BLaER1 treated with 17β-estradiol and CSF1 and Interleukin-3, amounts not matched to agents 10 nM and 100 nM (cell line): ENCODE results near the gene AHI1.

Experiments
- H3K27ac ChIP-seq, 11 experiments: shearing (Covaris generic); formaldehyde crosslinking; 2 replicates each; pipeline ENCODE4 v1.8.1; 2022
- H3K27me3 ChIP-seq, 11 experiments: shearing (Covaris generic); formaldehyde crosslinking; 2 replicates each; pipeline ENCODE4 v1.8.1; 2022
- H3K36me3 ChIP-seq, 11 experiments: shearing (Covaris generic); formaldehyde crosslinking; 2 replicates each; pipeline ENCODE4 v1.8.1; 2022
- H3K4me1 ChIP-seq, 10 experiments: shearing (Covaris generic); formaldehyde crosslinking; 2 replicates each; pipeline ENCODE4 v1.8.1; 2022
- H3K4me2 ChIP-seq, 11 experiments: shearing (Covaris generic); formaldehyde crosslinking; 2 replicates each; pipeline ENCODE4 v1.8.1; 2022
- H3K4me3 ChIP-seq, 10 experiments: shearing (Covaris generic); formaldehyde crosslinking; 2 replicates each; pipeline ENCODE4 v1.8.1; 2022
- H3K9ac ChIP-seq, 11 experiments: shearing (Covaris generic); formaldehyde crosslinking; 2 replicates each; pipeline ENCODE4 v1.8.1; 2022
- H3K9me3 ChIP-seq, 11 experiments: shearing (Covaris generic); formaldehyde crosslinking; replicated peaks in 1 of 11; 2 replicates each; pipeline ENCODE4 v1.8.1; 2022
- H4K20me1 ChIP-seq, 11 experiments: shearing (Covaris generic); formaldehyde crosslinking; 2 replicates each; pipeline ENCODE4 v1.8.1; 2022
- Cebpa-rat ChIP-seq, 11 experiments: shearing (Covaris generic); IDR thresholded peaks; 2 replicates each; pipeline ENCODE4 v1.8.1; 2022

Gene AHI1

GRCh38 chr6:135424385-135424784, 73.2 kb downstream of the AHI1 start:
- H3K27me3 ChIP-seq, result no peaks in the 10 kb centered on the region
- no peak overlapping the region for H3K4me3 ChIP-seq
- H3K9me3 ChIP-seq, result no peaks in the 10 kb centered on the region
- no peak for TF ChIP-seq Cebpa-rat (IDR thresholded peaks at IDR 0.05)
- H3K36me3 ChIP-seq, result peaks cover 0 to 9% (median 1%) of the 10 kb centered on the region in 11 experiments; a peak in 3 of 22 replicates
- H4K20me1 ChIP-seq, result no peaks in the 10 kb centered on the region
- H3K27ac ChIP-seq, result peak overlapping the region in 9 of 11 experiments; percentile 22 to 81 (median 77); a peak in 18 of 22 replicates
- peak overlapping the region in 10 of 11 experiments; percentile 9 to 76 (median 67); a peak in 19 of 22 replicates for H3K4me2 ChIP-seq
- peak overlapping the region in 7 of 11 experiments; percentile 10 to 65 (median 51); a peak in 10 of 22 replicates for H3K9ac ChIP-seq
- peaks cover 19 to 38% (median 28%) of the 10 kb centered on the region in 10 experiments for H3K4me1 ChIP-seq

- Histone ChIP-seq H3K4me2 (peak overlapping the region in 9 of 11 experiments; percentile 32 to 76 (median 68); a peak in 15 of 22 replicates), H3K9me3 (no peaks in the 10 kb centered on the region), H3K27ac (peak overlapping the region in 9 of 11 experiments; percentile 22 to 81 (median 77); a peak in 17 of 22 replicates), H4K20me1 (no peaks in the 10 kb centered on the region), H3K27me3 (no peaks in the 10 kb centered on the region), H3K4me1 (peaks cover 19 to 38% (median 28%) of the 10 kb centered on the region in 10 experiments), H3K36me3 (peaks cover 0 to 9% (median 0%) of the 10 kb centered on the region in 11 experiments; a peak in 3 of 22 replicates), H3K4me3 (no peak overlapping the region), H3K9ac (peak overlapping the region in 8 of 11 experiments; percentile 2 to 65 (median 44); a peak in 12 of 22 replicates)
- no peak for TF ChIP-seq Cebpa-rat (IDR thresholded peaks at IDR 0.05)
These were observed 73.9 kb downstream of the AHI1 start for GRCh38 chr6:135423649-135424128.

GRCh38 chr6:135419162-135419561, 78.4 kb downstream of the AHI1 start:
- no peak for TF ChIP-seq Cebpa-rat (IDR thresholded peaks at IDR 0.05)
- peaks cover 4 to 17% (median 8%) of the 10 kb centered on the region in 10 experiments; a peak in 17 of 20 replicates for H3K4me1 ChIP-seq
- H3K9ac ChIP-seq, result no peak overlapping the region
- 0 out of 22 replicates have a peak, but pooled peaks cover 0 to 3% (median 0%) of the 10 kb centered on the region in 11 experiments for H3K9me3 ChIP-seq
- H3K27me3 ChIP-seq, result no peaks in the 10 kb centered on the region
- H3K27ac ChIP-seq, result no peak overlapping the region
- no peak overlapping the region for H3K4me2 ChIP-seq
- peaks cover 0 to 9% (median 2%) of the 10 kb centered on the region in 11 experiments; a peak in 2 of 22 replicates for H3K36me3 ChIP-seq
- H4K20me1 ChIP-seq, result no peaks in the 10 kb centered on the region
- no peak overlapping the region for H3K4me3 ChIP-seq

DNA sequence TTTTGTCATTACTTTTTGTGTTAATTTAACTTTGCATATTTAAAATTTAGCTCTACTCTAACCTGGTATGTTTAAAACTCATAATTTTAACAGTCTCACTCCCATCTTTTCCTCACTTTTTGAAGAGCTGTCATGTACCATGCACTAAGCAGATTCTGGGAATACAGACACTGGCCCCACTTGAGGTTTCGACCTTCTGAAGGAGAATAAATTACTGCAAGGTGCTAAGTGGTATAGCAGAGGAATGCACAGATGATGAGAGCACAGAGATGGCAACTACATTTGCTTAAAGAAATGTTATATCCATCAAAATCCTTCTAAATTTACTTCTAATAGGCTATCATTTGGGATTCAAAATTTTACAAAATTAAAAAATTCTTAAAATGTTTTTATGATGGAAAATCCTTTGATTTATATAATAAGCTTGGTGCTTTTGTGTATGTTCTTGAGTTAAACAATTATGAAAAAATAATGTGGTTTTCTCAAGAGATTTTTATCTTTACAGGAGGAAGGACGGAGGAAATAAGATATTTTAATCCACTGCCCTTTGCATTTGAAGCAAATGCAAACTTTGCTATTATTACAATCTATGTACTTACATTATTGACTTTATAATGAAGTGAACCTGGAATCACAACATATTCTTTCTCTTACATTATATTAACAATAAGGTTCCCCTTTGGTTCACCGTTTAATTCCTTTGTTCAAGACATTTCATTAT, 79.3 kb downstream of the AHI1 start:
- TF ChIP-seq Cebpa-rat (IDR thresholded peaks at IDR 0.05), result no peak
- Histone ChIP-seq H3K9me3 (0 out of 22 replicates have a peak, but pooled peaks cover 0 to 3% (median 0%) of the 10 kb centered on the region in 11 experiments), H4K20me1 (no peaks in the 10 kb centered on the region), H3K27ac (no peak overlapping the region), H3K4me3 (no peak overlapping the region), H3K4me2 (no peak overlapping the region), H3K36me3 (peaks cover 0 to 10% (median 2%) of the 10 kb centered on the region in 11 experiments; a peak in 2 of 22 replicates), H3K4me1 (peaks cover 0 to 10% (median 2%) of the 10 kb centered on the region in 10 experiments; a peak in 7 of 20 replicates), H3K27me3 (no peaks in the 10 kb centered on the region), H3K9ac (no peak overlapping the region)

- H3K9me3 ChIP-seq, result 0 out of 22 replicates have a peak, but pooled peaks cover 0 to 3% (median 0%) of the 10 kb centered on the region in 11 experiments
- H3K4me3 ChIP-seq, result no peak overlapping the region
- peaks cover 7 to 25% (median 15%) of the 10 kb centered on the region in 11 experiments; a peak in 18 of 22 replicates for H3K36me3 ChIP-seq
- no peak overlapping the region for H3K27ac ChIP-seq
- H3K27me3 ChIP-seq, result no peaks in the 10 kb centered on the region
- no peaks in the 10 kb centered on the region for H4K20me1 ChIP-seq
- H3K4me2 ChIP-seq, result peak overlapping the region in 3 of 11 experiments; percentile 7 to 22 (median 15); a peak in 1 of 22 replicates
- peaks cover 0 to 6% (median 2%) of the 10 kb centered on the region in 10 experiments; a peak in 4 of 20 replicates for H3K4me1 ChIP-seq
- TF ChIP-seq Cebpa-rat (IDR thresholded peaks at IDR 0.05), result no peak
- H3K9ac ChIP-seq, result no peak overlapping the region
These were observed 84.8 kb downstream of the AHI1 start for GRCh38 chr6:135412761-135413160.

GRCh38 chr6:135411849-135412248, 85.7 kb downstream of the AHI1 start:
- Histone ChIP-seq H3K27ac (no peak overlapping the region), H3K4me2 (no peak overlapping the region), H3K9ac (no peak overlapping the region), H3K9me3 (0 out of 22 replicates have a peak, but pooled peaks cover 0 to 3% (median 0%) of the 10 kb centered on the region in 11 experiments), H3K36me3 (peaks cover 8 to 26% (median 15%) of the 10 kb centered on the region in 11 experiments; a peak in 18 of 22 replicates), H3K4me3 (no peak overlapping the region), H4K20me1 (no peaks in the 10 kb centered on the region), H3K27me3 (no peaks in the 10 kb centered on the region), H3K4me1 (peaks cover 0 to 6% (median 2%) of the 10 kb centered on the region in 10 experiments; a peak in 4 of 20 replicates)
- TF ChIP-seq Cebpa-rat (IDR thresholded peaks at IDR 0.05), result no peak

GRCh38 chr6:135411339-135411738, 86.2 kb downstream of the AHI1 start:
- H3K27me3 ChIP-seq, result no peaks in the 10 kb centered on the region
- H3K4me2 ChIP-seq, result no peak overlapping the region
- H3K36me3 ChIP-seq, result peaks cover 11 to 31% (median 18%) of the 10 kb centered on the region in 11 experiments; a peak in 19 of 22 replicates
- H3K4me3 ChIP-seq, result no peak overlapping the region
- no peak overlapping the region for H3K9ac ChIP-seq
- 0 out of 22 replicates have a peak, but pooled peaks cover 0 to 3% (median 0%) of the 10 kb centered on the region in 11 experiments for H3K9me3 ChIP-seq
- peaks cover 0 to 6% (median 2%) of the 10 kb centered on the region in 10 experiments; a peak in 4 of 20 replicates for H3K4me1 ChIP-seq
- TF ChIP-seq Cebpa-rat (IDR thresholded peaks at IDR 0.05), result no peak
- no peak overlapping the region for H3K27ac ChIP-seq
- no peaks in the 10 kb centered on the region for H4K20me1 ChIP-seq

DNA sequence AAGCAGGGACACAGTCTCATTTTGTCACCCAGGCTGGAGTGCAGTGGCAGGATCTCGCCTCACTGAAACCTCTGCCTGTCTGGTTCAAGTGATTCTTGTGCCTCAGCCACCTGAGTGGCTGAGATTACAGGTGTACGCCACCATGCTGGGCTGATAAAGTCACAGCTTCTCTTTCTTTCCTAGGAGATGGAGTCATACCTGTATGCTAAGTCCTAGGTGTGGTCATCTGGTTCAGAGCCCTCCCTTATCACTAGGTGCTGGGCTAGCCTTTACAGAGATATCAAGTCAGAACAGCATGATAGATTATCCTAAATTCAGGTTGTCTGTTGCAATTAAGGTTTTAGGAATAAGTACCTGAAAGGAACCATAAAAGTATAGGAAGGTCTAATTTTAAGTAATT, 86.7 kb downstream of the AHI1 start:
- peaks cover 15 to 36% (median 22%) of the 10 kb centered on the region in 11 experiments; a peak in 19 of 22 replicates for H3K36me3 ChIP-seq
- H3K4me3 ChIP-seq, result no peak overlapping the region
- no peak for TF ChIP-seq Cebpa-rat (IDR thresholded peaks at IDR 0.05)
- no peaks in the 10 kb centered on the region for H3K27me3 ChIP-seq
- H3K9me3 ChIP-seq, result 0 out of 22 replicates have a peak, but pooled peaks cover 0 to 3% (median 0%) of the 10 kb centered on the region in 11 experiments
- no peaks in the 10 kb centered on the region for H4K20me1 ChIP-seq
- H3K27ac ChIP-seq, result no peak overlapping the region
- H3K4me2 ChIP-seq, result no peak overlapping the region
- peaks cover 0 to 6% (median 2%) of the 10 kb centered on the region in 10 experiments; a peak in 4 of 20 replicates for H3K4me1 ChIP-seq
- no peak overlapping the region for H3K9ac ChIP-seq
